ENCODE measurements around the gene TMEM86A. TPM values are rescaled to one million over a fixed set of nuclear protein-coding genes. Genes with fewer than 3 reads are reported as not detected.

TMEM86A gene
- total and polyA plus RNA-seq, 2 of the 8 experiments (the other 6 are each of a cell fraction or from before 2014, with no cell fraction given), result 1.5 to 1.7 TPM

DNA sequence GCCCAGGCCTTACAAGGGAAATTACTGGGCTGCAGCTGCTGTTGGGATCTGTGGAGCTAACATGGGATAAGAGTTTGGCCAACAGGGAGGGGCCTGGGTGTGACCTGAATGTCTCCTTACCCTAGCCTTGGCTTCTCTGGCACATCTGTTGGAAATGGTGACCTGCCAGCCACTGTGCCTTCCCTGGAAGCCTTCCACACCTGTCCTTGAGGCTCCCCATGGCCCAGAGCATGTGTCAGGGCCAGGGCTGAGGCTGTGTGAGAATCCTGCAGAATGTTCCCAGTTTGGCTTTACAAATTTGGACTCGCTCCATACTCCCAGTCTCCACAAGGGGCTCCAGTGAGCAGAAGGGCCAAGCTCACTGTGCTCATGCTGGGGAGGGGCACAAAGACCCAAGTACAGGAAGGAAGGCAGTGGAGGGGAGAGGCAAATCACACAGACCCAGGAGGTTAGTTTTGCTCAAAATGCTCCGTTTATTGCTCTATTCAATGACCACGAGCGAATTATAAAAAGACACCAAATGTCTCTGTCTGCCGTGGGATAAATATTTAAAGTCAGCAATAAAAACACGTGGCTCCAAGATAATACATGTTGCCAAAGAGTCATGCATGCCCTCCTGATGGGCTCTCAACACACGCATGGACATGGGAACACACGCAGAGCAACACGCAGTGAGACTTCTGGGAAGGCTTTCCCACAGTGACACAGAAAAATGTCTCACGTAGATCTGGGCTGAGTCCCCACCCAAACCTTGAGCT lies 29.1 kb downstream of the TMEM86A start:
- POLR2A ChIA-PET (ENCODE audit: partially characterized antibody), result interaction anchor here (1.0 to 1.5 kb wide), 3 partner anchors 13 to 29 kb away, joined by 3 read pairs; partner anchors contain the start of gene TMEM86A
- peak overlapping the region; percentile 31; the same call in 1 of the 2 replicates for H2AFZ ChIP-seq (ENCODE audit: low read length)
- peak; percentile 81 for FAIRE-seq
- TF ChIP-seq NANOG (IDR thresholded peaks at IDR 0.05; ENCODE audit: insufficient read depth, low read depth, low read length, poor library complexity, severe bottlenecking) (no peak), GABPA (IDR thresholded peaks at IDR 0.05; ENCODE audit: borderline replicate concordance, insufficient read depth, low read length) (0 out of 2 replicates have a peak, but pooled peaks have one; percentile 23), SUZ12 (IDR thresholded peaks at IDR 0.05; ENCODE audit: low read length) (no peak), RBBP5 (IDR thresholded peaks at IDR 0.05; ENCODE audit: borderline replicate concordance, low read depth, low read length) (no peak), RAD21 (IDR thresholded peaks at IDR 0.05 in 1 of 2, conservative IDR thresholded peaks at IDR 0.05 in 1 of 2; ENCODE audit: low read depth in 2 of 2, low read length in 2 of 2) (peak; percentile 33 to 59)

More for the DNA sequence above, 29.1 kb downstream of the TMEM86A start:
- Histone ChIP-seq H3K79me1 (ENCODE audit: low read depth, low read length) (no peaks in the 10 kb centered on the region), H3K79me2 (ENCODE audit: control insufficient read depth in 1 of 2, insufficient read depth in 2 of 2, low read length in 2 of 2) (no peaks in the 10 kb centered on the region), H3K56ac (replicated peaks; ENCODE audit: insufficient read length, low read depth, low read length) (no peak overlapping the region), H2BK15ac (ENCODE audit: low read length) (peak overlapping the region; percentile 66; the same call in 1 of the 2 replicates), H3K23ac (ENCODE audit: insufficient read length) (no peak overlapping the region), H3K27ac (ENCODE audit: low read depth, low read length) (no peak overlapping the region), H3K4me2 (ENCODE audit: insufficient read depth in 1 of 2, low read depth in 2 of 2, low read length in 2 of 2) (no peak overlapping the region), H2AK5ac (ENCODE audit: low read depth, low read length) (peak overlapping the region; percentile 17; the same call in 1 of the 2 replicates), H3K4me3 (ENCODE audit: extremely low read depth in 1 of 4, insufficient read depth in 2 of 4, low read depth in 3 of 4, low read length in 4 of 4) (no peak overlapping the region), H4K20me1 (replicated peaks in 1 of 2; ENCODE audit: control insufficient read depth in 1 of 2, insufficient read depth in 2 of 2, low read length in 2 of 2) (no peaks in the 10 kb centered on the region), H4K8ac (ENCODE audit: extremely low read depth, insufficient read depth, low read length) (no peak overlapping the region), H2BK12ac (ENCODE audit: low read depth, low read length) (0 out of 2 replicates have a peak overlapping the region, but pooled peaks have one; percentile 10), H4K91ac (replicated peaks; ENCODE audit: insufficient read length, low read length) (no peak overlapping the region), H3K36me3 (ENCODE audit: control insufficient read depth in 2 of 4, insufficient read depth in 4 of 4, low read length in 3 of 4) (no peaks in the 10 kb centered on the region; a peak in 1 of 8 replicates), H3K23me2 (ENCODE audit: low read depth, low read length) (no peaks in the 10 kb centered on the region), H3K27me3 (replicated peaks in 1 of 4; ENCODE audit: control insufficient read depth in 3 of 4, extremely low read depth in 1 of 4, insufficient read depth in 3 of 4, low read length in 3 of 4) (no peaks in the 10 kb centered on the region), H4K5ac (ENCODE audit: insufficient read length, low read depth, low read length) (no peak overlapping the region), H3K18ac (ENCODE audit: extremely low read depth, low read length) (peak overlapping the region; percentile 55), H3K9me3 (ENCODE audit: insufficient read depth in 2 of 2, low read depth in 1 of 2, low read length in 1 of 2) (no peaks in the 10 kb centered on the region), H3K14ac (ENCODE audit: insufficient read length) (no peak overlapping the region), H3K4me1 (replicated peaks in 1 of 4; ENCODE audit: control insufficient read depth in 3 of 4, insufficient read depth in 4 of 4, low read length in 3 of 4) (peaks cover 0 to 20% (median 14%) of the 10 kb centered on the region in 4 experiments; a peak in 5 of 7 replicates), H2BK20ac (ENCODE audit: low read length) (peak overlapping the region; percentile 80), H2BK5ac (ENCODE audit: low read depth, low read length) (0 out of 2 replicates have a peak overlapping the region, but pooled peaks have one; percentile 52), H3K4ac (replicated peaks; ENCODE audit: insufficient read length, low read depth, low read length) (no peak overlapping the region), H2BK120ac (replicated peaks; ENCODE audit: low read depth, low read length) (no peak overlapping the region), H3K9ac (replicated peaks in 1 of 4; ENCODE audit: extremely low read depth in 1 of 4, low read depth in 3 of 4, low read length in 3 of 4) (no peak overlapping the region)
- WGBS, 2 experiments (ENCODE audit: extremely low coverage in 1 of 2, insufficient coverage in 1 of 2, insufficient read length in 1 of 2, insufficient replicate concordance in 2 of 2, low coverage in 1 of 2, low lambda C conversion rate in 2 of 2, missing lambda C conversion rate in 1 of 2), result 48% methylated on average over 9 of the region's 10 CpGs; no CpG with 5 or more reads in 1 of the 2 experiments
- DNase-seq (ENCODE audit: low read depth in 1 of 2, low spot score in 2 of 2), result peak in 1 of 2 experiments; percentile 85
- CTCF ChIA-PET (ENCODE audit: partially characterized antibody), result interaction anchor here (0.6 to 11.9 kb wide), 32 partner anchors 11 to 202 kb away, joined by 3 to 225 read pairs (median 4); partner anchors contain the start of gene TMEM86A
